ENCODE measurements around the gene CDH22. TPM values are rescaled to one million over a fixed set of nuclear protein-coding genes. Genes with fewer than 3 reads are reported as not detected.

Gene CDH22
- total and polyA plus RNA-seq, 11 donors: 0.03 to 0.90 (median 0.48) TPM

- intact Hi-C loops (cut with DNase I): loop anchor here in 1 of 10 donors (10.0 kb wide), 1 partner anchor 315 kb away; no protein-coding TSS in a partner anchor
- no peaks in the 10 kb centered on the region for H3K9me3 ChIP-seq
- no peak overlapping the region for H3K27ac ChIP-seq
- no peak overlapping the region for H3K4me3 ChIP-seq
- WGBS, 4 donors: 49 to 57% (median 51%) methylated on average over 11 to 13 of the region's 13 CpGs
- H3K27me3 ChIP-seq: peaks cover 8 to 86% (median 27%) of the 10 kb centered on the region in 9 donors
- TF ChIP-seq POLR2A (IDR thresholded peaks at IDR 0.05): no peak
- TF ChIP-seq, protein P1, sequence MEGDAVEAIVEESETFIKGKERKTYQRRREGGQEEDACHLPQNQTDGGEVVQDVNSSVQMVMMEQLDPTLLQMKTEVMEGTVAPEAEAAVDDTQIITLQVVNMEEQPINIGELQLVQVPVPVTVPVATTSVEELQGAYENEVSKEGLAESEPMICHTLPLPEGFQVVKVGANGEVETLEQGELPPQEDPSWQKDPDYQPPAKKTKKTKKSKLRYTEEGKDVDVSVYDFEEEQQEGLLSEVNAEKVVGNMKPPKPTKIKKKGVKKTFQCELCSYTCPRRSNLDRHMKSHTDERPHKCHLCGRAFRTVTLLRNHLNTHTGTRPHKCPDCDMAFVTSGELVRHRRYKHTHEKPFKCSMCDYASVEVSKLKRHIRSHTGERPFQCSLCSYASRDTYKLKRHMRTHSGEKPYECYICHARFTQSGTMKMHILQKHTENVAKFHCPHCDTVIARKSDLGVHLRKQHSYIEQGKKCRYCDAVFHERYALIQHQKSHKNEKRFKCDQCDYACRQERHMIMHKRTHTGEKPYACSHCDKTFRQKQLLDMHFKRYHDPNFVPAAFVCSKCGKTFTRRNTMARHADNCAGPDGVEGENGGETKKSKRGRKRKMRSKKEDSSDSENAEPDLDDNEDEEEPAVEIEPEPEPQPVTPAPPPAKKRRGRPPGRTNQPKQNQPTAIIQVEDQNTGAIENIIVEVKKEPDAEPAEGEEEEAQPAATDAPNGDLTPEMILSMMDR (IDR thresholded peaks at IDR 0.05): no peak
- peaks cover 0 to 3% (median 0%) of the 10 kb centered on the region in 12 donors for H3K4me1 ChIP-seq
- DNase-seq: no peak
- H3K36me3 ChIP-seq: no peaks in the 10 kb centered on the region
- peak in 2 of 4 donors; percentile 24 to 28 for ATAC-seq
These were observed 21.9 kb upstream of the CDH22 start for GRCh38 chr20:46330072-46330763.

GRCh38 chr20:46328200-46328882 lies 20.0 kb upstream of the CDH22 start:
- Histone ChIP-seq H3K27ac (no peak overlapping the region), H3K4me3 (no peak overlapping the region), H3K27me3 (peaks cover 8 to 90% (median 20%) of the 10 kb centered on the region in 9 donors), H3K36me3 (no peaks in the 10 kb centered on the region), H3K4me1 (peaks cover 0 to 3% (median 0%) of the 10 kb centered on the region in 12 donors), H3K9me3 (no peaks in the 10 kb centered on the region)
- TF ChIP-seq POLR2A (IDR thresholded peaks at IDR 0.05): no peak
- TF ChIP-seq, protein P1 (IDR thresholded peaks at IDR 0.05): no peak
- intact Hi-C loops (cut with DNase I): no loop called here
- DNase-seq (no peak), ATAC-seq (no peak)
- 40 to 47% (median 45%) methylated on average over 14 to 16 of the region's 16 CpGs for WGBS, 4 donors

GRCh38 chr20:46327557-46327956 lies 19.3 kb upstream of the CDH22 start:
- TF ChIP-seq, protein P1 (IDR thresholded peaks at IDR 0.05): no peak
- TF ChIP-seq POLR2A (IDR thresholded peaks at IDR 0.05): no peak
- Histone ChIP-seq H3K27me3 (peaks cover 8 to 86% (median 20%) of the 10 kb centered on the region in 9 donors), H3K27ac (no peak overlapping the region)

DNA sequence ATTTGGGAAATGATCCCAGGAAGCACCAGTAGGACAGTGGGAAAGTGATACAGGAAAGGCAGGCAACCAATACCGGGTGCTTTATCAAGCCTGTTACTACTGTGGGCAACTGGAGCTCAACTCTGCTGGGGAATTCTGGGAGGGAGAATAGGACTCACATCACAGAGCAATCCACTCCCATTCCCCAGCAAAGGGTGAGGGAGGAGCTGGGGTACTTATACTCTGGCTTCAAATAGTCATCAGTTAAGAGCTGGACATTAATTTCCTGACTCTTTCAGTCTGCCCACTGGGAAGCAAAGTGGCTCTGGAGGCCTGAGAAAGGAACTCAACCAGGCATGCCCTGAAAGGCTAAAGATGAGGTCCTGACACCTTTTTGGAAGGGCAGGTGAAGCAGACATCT lies 17.5 kb upstream of the CDH22 start:
- Histone ChIP-seq H3K27me3 (peaks cover 8 to 87% (median 29%) of the 10 kb centered on the region in 9 donors), H3K9me3 (no peaks in the 10 kb centered on the region), H3K4me1 (peaks cover 0 to 3% (median 0%) of the 10 kb centered on the region in 12 donors), H3K4me3 (no peak overlapping the region), H3K36me3 (no peaks in the 10 kb centered on the region), H3K27ac (no peak overlapping the region)
- DNase-seq (no peak), ATAC-seq (no peak)
- 36 to 55% (median 45%) methylated on average over 1 of the region's 1 CpG for WGBS, 4 donors
- no peak for TF ChIP-seq POLR2A (IDR thresholded peaks at IDR 0.05)
- TF ChIP-seq, protein P1 (IDR thresholded peaks at IDR 0.05): no peak
- intact Hi-C loops (cut with DNase I): no loop called here

More at GRCh38 chr20:46327557-46327956, 19.3 kb upstream of the CDH22 start:
- no peaks in the 10 kb centered on the region for H3K9me3 ChIP-seq
- ATAC-seq: no peak
- no peaks in the 10 kb centered on the region for H3K36me3 ChIP-seq
- no peak for DNase-seq
- peaks cover 0 to 3% (median 0%) of the 10 kb centered on the region in 12 donors for H3K4me1 ChIP-seq
- WGBS, 4 donors: 91 to 95% (median 92%) methylated on average over 6 of the region's 6 CpGs
- intact Hi-C loops (cut with DNase I): no loop called here
- H3K4me3 ChIP-seq: no peak overlapping the region
